Stimulated activated CD4-positive, alpha-beta T cell treated with anti-CD3 and anti-CD28 coated beads, Interleukin-1b, Interleukin-23, amount 100 ng/mL, for 4 hours (primary cell): ENCODE results near the gene PMCH.
"Not testable (repeated sequence)": the region's sequence is repeated elsewhere in the genome, so short reads cannot be mapped to it uniquely, and the experiment has no call there.

Experiments
- DNase-seq, 2 donors: peaks; one replicate each; pipeline ENCODE4 v3.0.0-alpha.2; 2020; ENCODE audit warnings: low read depth in 2 of 2

Gene PMCH

GRCh38 chr12:102197789-102198188 is at the start of gene PMCH:
PMCH (minus strand) TSS chr12:102197833; CDS start chr12:102197770, 63 bp downstream.
- no peak for DNase-seq

GRCh38 chr12:102240859-102241258 is 43.2 kb upstream of the PMCH start:
- DNase-seq, result not testable (repeated sequence)

GRCh38 chr12:102234599-102234998 is 37.0 kb upstream of the PMCH start:
- no peak for DNase-seq

GRCh38 chr12:102232446-102232845 is 34.8 kb upstream of the PMCH start:
- DNase-seq, result no peak

GRCh38 chr12:102232036-102232435 is 34.4 kb upstream of the PMCH start:
- DNase-seq, result no peak

GRCh38 chr12:102227954-102228353 is 30.3 kb upstream of the PMCH start:
- no peak for DNase-seq

- no peak for DNase-seq
Measured at GRCh38 chr12:102220736-102221135, 23.1 kb upstream of the PMCH start.

GRCh38 chr12:102215992-102216691 is 18.5 kb upstream of the PMCH start:
- no peak for DNase-seq

- DNase-seq, result no peak
Measured at GRCh38 chr12:102204025-102204424, 6.4 kb upstream of the PMCH start.

GRCh38 chr12:102202556-102202955 is 4.9 kb upstream of the PMCH start:
- DNase-seq, result no peak

GRCh38 chr12:102201436-102202061 is 3.9 kb upstream of the PMCH start:
- no peak for DNase-seq

- no peak for DNase-seq
Measured at GRCh38 chr12:102195826-102196225, 1.8 kb downstream of the PMCH start.

GRCh38 chr12:102182635-102183034 is 15.0 kb downstream of the PMCH start:
- no peak for DNase-seq

- DNase-seq, result no peak
Measured at GRCh38 chr12:102174761-102175160, 22.9 kb downstream of the PMCH start.

- DNase-seq, result no peak
Measured at GRCh38 chr12:102174117-102174516, 23.5 kb downstream of the PMCH start.

GRCh38 chr12:102172436-102172835 is 25.2 kb downstream of the PMCH start:
- DNase-seq, result no peak

- no peak for DNase-seq
Measured at GRCh38 chr12:102171951-102172350, 25.7 kb downstream of the PMCH start.

- no peak for DNase-seq
Measured at GRCh38 chr12:102169922-102170621, 27.6 kb downstream of the PMCH start.

GRCh38 chr12:102167821-102168604 is 29.6 kb downstream of the PMCH start:
- no peak for DNase-seq

GRCh38 chr12:102163383-102163782 is 34.2 kb downstream of the PMCH start:
- no peak for DNase-seq

GRCh38 chr12:102155206-102155605 is 42.4 kb downstream of the PMCH start:
- DNase-seq, result not testable (repeated sequence)

- DNase-seq, result not testable (repeated sequence)
Measured at GRCh38 chr12:102147062-102147587, 50.5 kb downstream of the PMCH start.
